K562 treated with DMSO at 1 percent for 4 hours (cell line): Measurements from ENCODE around the gene CDH20. TPM values are rescaled to one million over a fixed set of nuclear protein-coding genes. Genes with fewer than 3 reads are reported as not detected.

Experiments used
- total RNA-seq: library from RNA; unstranded; fragments of 300-600 nt; gene quantifications from 2 replicates; pipeline ENCODE4 v1.2.3, GENCODE V29; 2022; ENCODE audit not compliant: insufficient read depth

CDH20 gene
- total RNA-seq, result not detected in 2 replicates

DNA sequence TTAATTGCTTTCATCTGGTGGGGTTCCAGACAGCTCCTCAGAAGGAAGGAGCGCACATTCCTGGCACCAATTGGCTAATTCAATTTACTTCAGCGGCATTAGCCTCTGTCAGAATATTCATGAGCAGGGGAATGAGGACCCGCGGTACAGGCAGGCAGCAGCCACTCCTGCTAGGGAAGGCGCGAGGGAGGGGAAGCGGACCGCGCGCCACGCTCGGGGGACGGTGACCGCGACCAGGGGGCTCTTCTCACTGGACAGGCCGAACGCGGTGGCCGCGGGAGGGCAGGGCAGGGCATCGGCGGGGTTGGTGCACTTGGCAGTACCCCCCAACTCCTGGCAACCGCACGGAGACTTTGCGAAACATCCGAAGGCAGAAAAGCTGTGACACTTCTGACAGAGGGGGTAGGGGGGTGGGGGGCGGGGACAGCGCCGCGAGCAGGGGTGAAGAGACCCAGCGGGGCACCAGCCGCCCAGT, at the start of gene CDH20:
Gene CDH20, plus strand, starts transcription at position 160 of the 475 bp plus-strand sequence.

